ENCODE measurements around the gene C12orf57.

C12orf57 gene

GRCh38 chr12:6967651-6968100 lies 23.9 kb downstream of the C12orf57 start:
- DNase-seq: no peak

- no peak for DNase-seq
Measured at GRCh38 chr12:6968426-6968825, 24.6 kb downstream of the C12orf57 start.

GRCh38 chr12:6970096-6970527 lies 26.3 kb downstream of the C12orf57 start:
- DNase-seq: no peak

GRCh38 chr12:6974180-6974579 lies 30.4 kb downstream of the C12orf57 start:
- DNase-seq: no peak

DNA sequence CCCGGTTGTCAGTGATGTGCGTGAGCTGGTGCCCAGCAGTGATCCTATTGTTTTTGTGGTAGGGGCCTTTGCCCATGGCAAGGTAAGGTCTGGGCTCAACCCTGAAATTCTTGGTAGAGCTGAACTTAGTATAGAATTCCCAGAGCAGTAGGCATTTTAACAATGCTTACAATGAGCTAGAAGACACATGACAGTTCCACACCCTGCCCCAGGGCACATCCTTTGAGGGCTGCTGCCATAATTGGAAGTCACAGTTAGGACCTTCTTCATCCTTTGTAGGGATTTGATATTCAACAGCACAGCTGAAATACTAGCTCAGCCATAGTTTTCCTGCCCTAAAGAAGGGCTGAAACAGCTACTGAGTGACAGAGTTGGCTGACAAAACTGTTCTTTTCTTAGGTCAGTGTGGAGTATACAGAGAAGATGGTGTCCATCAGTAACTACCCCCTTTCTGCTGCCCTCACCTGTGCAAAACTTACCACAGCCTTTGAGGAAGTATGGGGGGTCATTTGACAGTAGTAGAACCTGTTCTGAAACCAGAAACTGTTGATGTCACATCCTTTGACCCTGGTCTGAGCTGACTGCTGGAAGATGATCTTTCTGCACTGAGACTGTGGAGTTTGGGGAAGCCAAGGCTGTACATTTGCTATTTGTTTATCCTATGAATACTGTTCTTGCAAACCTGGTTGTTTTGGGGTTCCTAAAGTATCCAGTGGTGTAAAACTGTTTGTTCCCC lies 31.6 kb downstream of the C12orf57 start:
- DNase-seq: no peak

DNA sequence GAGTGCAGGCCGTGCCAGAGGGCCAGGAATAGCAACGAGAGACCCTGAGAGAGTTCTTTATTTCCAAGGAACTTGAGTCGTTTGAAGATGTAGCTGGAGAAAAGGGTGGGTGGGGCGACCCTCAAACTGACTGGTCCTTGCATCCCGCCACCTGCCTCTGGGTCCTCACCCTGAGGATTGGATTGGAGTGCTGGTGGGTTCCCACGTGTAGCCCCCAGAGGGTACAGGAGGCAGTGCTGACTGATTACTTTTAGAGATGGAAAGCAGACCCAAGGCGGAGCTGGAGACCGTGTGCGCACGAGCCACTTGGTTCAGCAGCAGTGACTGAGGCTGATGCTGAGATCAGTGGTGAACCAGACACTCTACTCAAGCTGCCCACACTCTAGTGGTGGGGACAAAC lies 33.8 kb downstream of the C12orf57 start:
- DNase-seq: no peak

DNA sequence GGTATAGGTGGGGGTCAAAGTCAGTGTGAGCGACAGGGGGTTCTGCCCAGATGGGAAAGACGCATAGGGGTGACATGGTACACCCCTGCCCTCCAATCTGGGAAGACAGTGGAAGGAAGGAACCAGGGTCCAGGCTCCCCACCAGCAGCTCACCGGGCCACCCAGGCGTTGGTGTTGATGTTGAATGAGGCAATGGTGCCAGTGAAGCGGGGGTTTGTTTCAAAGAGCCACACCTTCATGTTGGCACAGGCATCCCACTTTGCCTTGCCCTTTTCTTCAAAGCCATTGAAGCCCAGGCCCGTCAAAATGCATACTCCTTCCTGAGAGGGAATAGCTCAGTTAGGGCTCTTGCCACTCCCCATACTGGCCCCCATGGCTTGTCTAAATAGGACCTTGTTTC lies 34.4 kb downstream of the C12orf57 start:
- no peak for DNase-seq

DNA sequence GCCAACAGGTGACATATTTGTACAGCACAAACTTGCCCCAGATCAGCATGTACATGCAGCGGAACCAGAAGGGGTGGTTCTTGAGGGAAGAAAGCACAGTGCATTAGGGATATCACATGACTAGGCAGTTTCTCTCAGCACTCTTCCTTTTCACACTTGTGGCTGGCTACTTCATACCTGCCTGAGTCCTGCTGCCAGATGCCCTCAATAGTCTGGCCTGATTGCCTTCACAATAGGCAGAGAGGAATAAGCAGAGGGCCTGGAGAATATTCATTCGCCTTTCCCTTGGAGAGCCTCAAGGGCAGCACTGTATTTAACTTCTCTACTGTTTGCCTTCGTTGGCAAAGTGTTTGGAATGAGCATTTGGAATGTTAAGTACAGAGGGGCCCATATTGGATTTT lies 34.8 kb downstream of the C12orf57 start:
- no peak for DNase-seq

- no peak for DNase-seq
Measured at GRCh38 chr12:6979021-6979420, 35.2 kb downstream of the C12orf57 start.

- no peak for DNase-seq
Measured at GRCh38 chr12:6979453-6979852, 35.6 kb downstream of the C12orf57 start.

DNA sequence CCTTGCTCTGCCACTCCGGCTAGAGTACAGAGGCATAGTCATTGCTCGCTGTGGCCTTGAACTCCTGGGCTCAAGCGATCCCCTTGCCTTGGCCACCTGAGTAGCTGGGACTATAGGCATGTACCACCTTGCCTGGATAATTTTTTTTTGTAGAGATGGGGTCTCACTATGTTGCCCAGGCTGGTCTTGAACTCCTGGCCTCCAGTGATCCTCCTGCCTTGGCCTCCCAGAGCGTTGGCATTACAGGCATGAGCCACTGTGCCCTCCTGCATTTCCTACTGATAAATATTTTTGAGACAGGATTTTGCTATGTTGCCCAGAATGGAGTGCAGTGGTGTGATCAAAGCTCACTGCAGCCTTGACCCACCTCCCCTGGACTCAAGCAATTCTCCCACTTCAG lies 36.3 kb downstream of the C12orf57 start:
- no peak for DNase-seq

DNA sequence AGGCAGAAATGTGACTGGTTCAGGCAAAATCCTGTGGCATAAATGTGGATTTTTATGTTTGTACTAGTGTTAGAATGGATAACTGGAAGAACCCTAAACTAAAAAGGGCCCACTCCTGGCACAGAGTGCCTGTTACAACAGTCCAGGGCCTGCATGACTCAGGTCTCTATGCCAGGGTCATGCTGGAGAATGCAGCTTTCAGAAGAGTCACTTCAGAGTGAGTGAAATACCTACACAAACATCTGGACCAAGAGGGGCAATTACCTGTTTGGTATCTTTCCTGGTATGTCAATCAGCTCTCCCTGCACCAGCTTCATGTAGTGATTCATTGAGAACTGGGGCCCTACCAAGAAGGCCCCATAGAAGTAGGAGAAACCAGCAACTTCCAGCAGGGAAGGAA lies 36.9 kb downstream of the C12orf57 start:
- DNase-seq: no peak

DNA sequence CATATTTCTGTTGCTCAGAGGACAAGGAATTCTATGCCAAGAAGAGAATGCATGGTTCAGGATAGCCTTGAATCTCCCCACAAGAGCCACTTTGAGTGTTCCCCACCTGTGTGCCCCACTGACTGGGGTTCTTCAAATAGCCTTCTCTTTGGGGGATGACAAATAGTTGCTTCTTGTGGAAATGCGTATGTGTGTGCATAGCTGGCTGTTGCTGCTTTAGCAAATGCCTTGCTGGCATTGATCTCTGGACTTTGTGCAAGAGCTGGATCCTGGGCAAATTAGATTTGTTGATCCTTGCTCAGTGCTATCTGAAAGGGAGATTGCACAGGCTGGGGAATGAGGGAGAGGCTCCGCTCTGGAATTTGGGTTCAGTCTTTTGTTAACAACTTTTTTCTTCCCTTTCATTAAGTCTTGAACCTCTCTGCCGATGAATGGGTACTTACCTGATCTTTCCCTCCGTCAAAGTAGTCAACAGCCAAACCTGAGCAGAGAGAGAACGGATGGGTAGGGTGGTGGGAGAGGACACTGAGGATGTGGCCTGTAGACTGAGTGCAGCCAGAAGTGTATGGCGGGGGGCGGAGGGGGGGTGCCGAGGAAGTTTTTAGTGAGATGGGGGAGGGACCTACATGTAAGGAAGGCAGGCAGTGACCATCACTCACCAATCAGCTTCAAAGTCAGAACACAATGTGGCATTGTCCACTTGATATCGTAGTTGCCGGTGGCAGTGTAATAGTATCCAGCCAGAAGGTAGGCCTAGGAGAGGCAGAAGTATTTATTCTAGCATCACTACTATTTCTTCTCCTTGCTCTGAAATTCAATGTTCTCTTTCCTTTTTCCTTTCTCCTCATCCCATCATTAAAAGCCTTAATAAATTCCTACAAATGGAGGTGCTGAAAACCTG lies 37.6 kb downstream of the C12orf57 start:
- no peak for DNase-seq

DNA sequence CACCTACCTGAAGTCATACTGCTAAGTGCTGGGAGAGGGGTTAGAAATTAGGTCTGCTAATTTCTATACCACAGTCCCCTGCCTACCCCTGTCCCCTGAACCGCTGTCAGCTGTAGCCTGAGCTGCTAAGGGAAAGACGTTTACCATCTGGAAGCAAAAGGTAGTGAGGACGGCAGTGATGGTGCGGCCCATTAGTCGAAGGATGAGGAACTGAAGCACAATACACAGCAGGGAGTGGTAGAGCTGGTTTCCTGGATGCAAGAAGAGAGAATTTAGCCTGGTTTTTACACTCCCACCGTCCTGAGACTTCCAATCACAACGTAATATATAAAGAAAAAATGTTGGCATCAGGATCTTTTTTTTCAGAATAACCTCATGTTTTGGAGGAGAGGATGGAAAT lies 38.7 kb downstream of the C12orf57 start:
- no peak for DNase-seq

GRCh38 chr12:6987956-6988553 lies 44.2 kb downstream of the C12orf57 start:
- DNase-seq: no peak

All from NCI-H748 treated with DMSO at 0.1 percent for 48 hours (cell line).